Astrocyte (in vitro differentiated cells and primary cell): ENCODE measurements around the gene LRCH2.

ENCODE experiments used
- CTCF ChIP-seq: IDR thresholded peaks from 2 replicates; pipeline ENCODE4 v1.5.1; 2011; ENCODE audit warnings: low read depth, mild to moderate bottlenecking, inconsistent platforms, low read length, moderate library complexity; ENCODE audit not compliant: insufficient read depth
- EZH2 ChIP-seq: IDR thresholded peaks from 2 replicates; pipeline ENCODE4 v1.6.1; 2012; ENCODE audit warnings: mild to moderate bottlenecking, low read length, inconsistent platforms; ENCODE audit not compliant: insufficient read depth

- no peak for TF ChIP-seq EZH2
- no peak for TF ChIP-seq CTCF
Observed at GRCh38 chrX:115190636-115191489, 43.0 kb downstream of the LRCH2 start.
